Measurements from ENCODE around the gene CFAP57. TPM values are rescaled to one million over a fixed set of nuclear protein-coding genes. Genes with fewer than 3 reads are reported as not detected.

Gene CFAP57
- total and polyA plus RNA-seq, 2 of the 8 experiments (the other 6 are each of a cell fraction or from before 2014, with no cell fraction given) = 0.20 to 0.80 TPM

GRCh38 chr1:43184995-43185394 is 12.9 kb downstream of the CFAP57 start:
- no peaks in the 10 kb centered on the region for H3K79me2 ChIP-seq (ENCODE audit: control insufficient read depth in 1 of 2, insufficient read depth in 2 of 2, low read length in 2 of 2)
- H2BK120ac ChIP-seq (replicated peaks; ENCODE audit: low read depth, low read length) = no peak overlapping the region
- H4K5ac ChIP-seq (ENCODE audit: insufficient read length, low read depth, low read length) = no peak overlapping the region
- POLR2A ChIA-PET (ENCODE audit: partially characterized antibody) = no interaction called here
- no peak overlapping the region for H3K27ac ChIP-seq (ENCODE audit: low read depth, low read length)
- no peaks in the 10 kb centered on the region for H3K36me3 ChIP-seq (ENCODE audit: control insufficient read depth in 2 of 4, insufficient read depth in 4 of 4, low read length in 3 of 4)
- TF ChIP-seq ZNF274 (IDR thresholded peaks at IDR 0.05; ENCODE audit: borderline replicate concordance, extremely low read depth, low read length) = no peak
- no peak for TF ChIP-seq GABPA (IDR thresholded peaks at IDR 0.05; ENCODE audit: borderline replicate concordance, insufficient read depth, low read length)
- peak in 1 of 2 experiments; percentile 24; a peak in 1 of 4 replicates for TF ChIP-seq RAD21 (IDR thresholded peaks at IDR 0.05 in 1 of 2, conservative IDR thresholded peaks at IDR 0.05 in 1 of 2; ENCODE audit: low read depth in 2 of 2, low read length in 2 of 2)
- no peak for TF ChIP-seq CHD2 (IDR thresholded peaks at IDR 0.05; ENCODE audit: low read length)
- TF ChIP-seq KDM1A (IDR thresholded peaks at IDR 0.05; ENCODE audit: borderline replicate concordance, low read length) = no peak
- no peak for TF ChIP-seq RXRA (IDR thresholded peaks at IDR 0.05; ENCODE audit: insufficient read depth, low read depth, low read length)
- TF ChIP-seq TAF1 (IDR thresholded peaks at IDR 0.05; ENCODE audit: low read depth, low read length) = no peak
- no peak overlapping the region for H2BK5ac ChIP-seq (ENCODE audit: low read depth, low read length)
- no peaks in the 10 kb centered on the region for H3K23me2 ChIP-seq (ENCODE audit: low read depth, low read length)
- no peaks in the 10 kb centered on the region for H3K4me1 ChIP-seq (replicated peaks in 1 of 4; ENCODE audit: control insufficient read depth in 3 of 4, insufficient read depth in 4 of 4, low read length in 3 of 4)
- CTCF ChIA-PET (ENCODE audit: partially characterized antibody) = no interaction called here
- no peak overlapping the region for H4K8ac ChIP-seq (ENCODE audit: extremely low read depth, insufficient read depth, low read length)
- no peak overlapping the region for H3K9ac ChIP-seq (replicated peaks in 1 of 4; ENCODE audit: extremely low read depth in 1 of 4, low read depth in 3 of 4, low read length in 3 of 4)
- no peak overlapping the region for H3K18ac ChIP-seq (ENCODE audit: extremely low read depth, low read length)
- WGBS, 2 experiments (ENCODE audit: extremely low coverage in 1 of 2, insufficient coverage in 1 of 2, insufficient read length in 1 of 2, insufficient replicate concordance in 2 of 2, low coverage in 1 of 2, low lambda C conversion rate in 2 of 2, missing lambda C conversion rate in 1 of 2) = 86% methylated on average over 3 of the region's 3 CpGs; no CpG with 5 or more reads in 1 of the 2 experiments
- no peak overlapping the region for H2AK5ac ChIP-seq (ENCODE audit: low read depth, low read length)
- no peak overlapping the region for H2AFZ ChIP-seq (ENCODE audit: low read length)
- H2BK20ac ChIP-seq (ENCODE audit: low read length) = no peak overlapping the region
- H3K4me2 ChIP-seq (ENCODE audit: insufficient read depth in 1 of 2, low read depth in 2 of 2, low read length in 2 of 2) = no peak overlapping the region
- H3K14ac ChIP-seq (ENCODE audit: insufficient read length) = no peak overlapping the region
- H3K56ac ChIP-seq (replicated peaks; ENCODE audit: insufficient read length, low read depth, low read length) = no peak overlapping the region
- no peak overlapping the region for H2BK15ac ChIP-seq (ENCODE audit: low read length)
- no peak overlapping the region for H3K23ac ChIP-seq (ENCODE audit: insufficient read length)
- no peaks in the 10 kb centered on the region for H3K27me3 ChIP-seq (replicated peaks in 1 of 4; ENCODE audit: control insufficient read depth in 3 of 4, extremely low read depth in 1 of 4, insufficient read depth in 3 of 4, low read length in 3 of 4)
- no peak overlapping the region for H3K4ac ChIP-seq (replicated peaks; ENCODE audit: insufficient read length, low read depth, low read length)
- DNase-seq (ENCODE audit: low read depth in 1 of 2, low spot score in 2 of 2) = no peak
- H3K9me3 ChIP-seq (ENCODE audit: insufficient read depth in 2 of 2, low read depth in 1 of 2, low read length in 1 of 2) = no peaks in the 10 kb centered on the region
- H3K4me3 ChIP-seq (ENCODE audit: extremely low read depth in 1 of 4, insufficient read depth in 2 of 4, low read depth in 3 of 4, low read length in 4 of 4) = no peak overlapping the region
- no peaks in the 10 kb centered on the region for H4K20me1 ChIP-seq (replicated peaks in 1 of 2; ENCODE audit: control insufficient read depth in 1 of 2, insufficient read depth in 2 of 2, low read length in 2 of 2)
- no peaks in the 10 kb centered on the region for H3K79me1 ChIP-seq (ENCODE audit: low read depth, low read length)
- no peak overlapping the region for H2BK12ac ChIP-seq (ENCODE audit: low read depth, low read length)
- FAIRE-seq = no peak
- no peak overlapping the region for H4K91ac ChIP-seq (replicated peaks; ENCODE audit: insufficient read length, low read length)

All from H1 (cell line).